ENCODE data around the gene RBMX. TPM values are rescaled to one million over a fixed set of nuclear protein-coding genes. Genes with fewer than 3 reads are reported as not detected.

Gene RBMX
- total and polyA plus RNA-seq, 2 donors (not counting 3 experiments of a cell fraction or from before 2014, with no cell fraction given), result 117 to 235 TPM

GRCh38 chrX:136868283-136869055 is 12.1 kb downstream of the RBMX start:
- no peaks in the 10 kb centered on the region for H3K27me3 ChIP-seq (ENCODE audit: control insufficient read depth in 2 of 2, insufficient read depth in 2 of 2, low read length in 2 of 2)
- H3K27ac ChIP-seq (ENCODE audit: insufficient read depth, low read depth, low read length), result no peak overlapping the region
- POLR2A ChIA-PET, result interaction anchor here (0.5 to 1.5 kb wide), 3 partner anchors 8 to 12 kb away, joined by 3 read pairs; partner anchors contain the start of gene RBMX
- FAIRE-seq (no peak), DNase-seq (ENCODE audit: low read depth, low spot score) (no peak)
- BruUV-seq (replicated peaks), result no TSS peak
- H2AFZ ChIP-seq (ENCODE audit: low read depth, low read length), result no peak overlapping the region
- no peak overlapping the region for H3K4me3 ChIP-seq (replicated peaks in 1 of 3; ENCODE audit: insufficient read depth in 1 of 3, low read depth in 1 of 3, low read length in 3 of 3)
- no peak overlapping the region for H3K4me2 ChIP-seq (ENCODE audit: insufficient read depth, low read length)
- intact Hi-C loops (cut with micrococcal nuclease), result no loop called here
- H3K4me1 ChIP-seq (ENCODE audit: control insufficient read depth, extremely low read depth, insufficient read depth, low read length), result no peaks in the 10 kb centered on the region
- TF ChIP-seq, protein P1, sequence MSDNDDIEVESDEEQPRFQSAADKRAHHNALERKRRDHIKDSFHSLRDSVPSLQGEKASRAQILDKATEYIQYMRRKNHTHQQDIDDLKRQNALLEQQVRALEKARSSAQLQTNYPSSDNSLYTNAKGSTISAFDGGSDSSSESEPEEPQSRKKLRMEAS (IDR thresholded peaks at IDR 0.05; ENCODE audit: insufficient read depth, insufficient read length), result no peak
- no peak for TF ChIP-seq POLR2AphosphoS5 (IDR thresholded peaks at IDR 0.05; ENCODE audit: insufficient read depth, low read depth, low read length)
- TF ChIP-seq EZH2 (IDR thresholded peaks at IDR 0.05; ENCODE audit: borderline replicate concordance, low read depth, low read length, severe bottlenecking), result no peak
- no peak for TF ChIP-seq MYC (IDR thresholded peaks at IDR 0.05; ENCODE audit: low read depth, low read length)
- no peak for TF ChIP-seq FOS (IDR thresholded peaks at IDR 0.05; ENCODE audit: borderline replicate concordance, insufficient read depth, low read length)
- TF ChIP-seq JUN (IDR thresholded peaks at IDR 0.05; ENCODE audit: borderline replicate concordance, insufficient read depth, insufficient read length, low read depth), result no peak
- TF ChIP-seq GATA2 (IDR thresholded peaks at IDR 0.05; ENCODE audit: insufficient read depth, insufficient read length, low read depth, low read length), result no peak
- TF ChIP-seq, protein P2, sequence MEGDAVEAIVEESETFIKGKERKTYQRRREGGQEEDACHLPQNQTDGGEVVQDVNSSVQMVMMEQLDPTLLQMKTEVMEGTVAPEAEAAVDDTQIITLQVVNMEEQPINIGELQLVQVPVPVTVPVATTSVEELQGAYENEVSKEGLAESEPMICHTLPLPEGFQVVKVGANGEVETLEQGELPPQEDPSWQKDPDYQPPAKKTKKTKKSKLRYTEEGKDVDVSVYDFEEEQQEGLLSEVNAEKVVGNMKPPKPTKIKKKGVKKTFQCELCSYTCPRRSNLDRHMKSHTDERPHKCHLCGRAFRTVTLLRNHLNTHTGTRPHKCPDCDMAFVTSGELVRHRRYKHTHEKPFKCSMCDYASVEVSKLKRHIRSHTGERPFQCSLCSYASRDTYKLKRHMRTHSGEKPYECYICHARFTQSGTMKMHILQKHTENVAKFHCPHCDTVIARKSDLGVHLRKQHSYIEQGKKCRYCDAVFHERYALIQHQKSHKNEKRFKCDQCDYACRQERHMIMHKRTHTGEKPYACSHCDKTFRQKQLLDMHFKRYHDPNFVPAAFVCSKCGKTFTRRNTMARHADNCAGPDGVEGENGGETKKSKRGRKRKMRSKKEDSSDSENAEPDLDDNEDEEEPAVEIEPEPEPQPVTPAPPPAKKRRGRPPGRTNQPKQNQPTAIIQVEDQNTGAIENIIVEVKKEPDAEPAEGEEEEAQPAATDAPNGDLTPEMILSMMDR (IDR thresholded peaks at IDR 0.05; ENCODE audit: extremely low read depth in 1 of 2, insufficient read depth in 1 of 2, low read depth in 1 of 2, low read length in 2 of 2), result no peak
- no peak for TF ChIP-seq POLR2A (IDR thresholded peaks at IDR 0.05; ENCODE audit: low read depth, low read length)
- H3K36me3 ChIP-seq (ENCODE audit: control insufficient read depth in 2 of 2, extremely low read depth in 1 of 2, insufficient read depth in 2 of 2, low read length in 2 of 2), result peaks cover 10 to 20% of the 10 kb centered on the region in 2 experiments
- no peaks in the 10 kb centered on the region for H3K9me3 ChIP-seq (replicated peaks; ENCODE audit: control insufficient read depth, insufficient read depth, low read length)
- dilution Hi-C loops (cut with MboI; ENCODE audit: extremely low pct_ligation_motif_present, low sequenced_read_pairs), result no loop called here
- CTCF ChIA-PET, result no interaction called here
- no peaks in the 10 kb centered on the region for H3K9me1 ChIP-seq (replicated peaks; ENCODE audit: control insufficient read depth, extremely low read depth, insufficient read depth, low read length)
- no peak overlapping the region for H3K9ac ChIP-seq (replicated peaks; ENCODE audit: extremely low read depth, insufficient read depth, low read length)
- H3K79me2 ChIP-seq (ENCODE audit: control insufficient read depth, insufficient read depth, low read length), result peaks cover 29% of the 10 kb centered on the region
- no peaks in the 10 kb centered on the region for H4K20me1 ChIP-seq (replicated peaks; ENCODE audit: control insufficient read depth, extremely low read depth, insufficient read depth, low read length)

Data from endothelial cell of umbilical vein (primary cell).